Measurements from ENCODE around the gene CALML4. TPM values are rescaled to one million over a fixed set of nuclear protein-coding genes. Genes with fewer than 3 reads are reported as not detected.
"Not testable (repeated sequence)": the region's sequence is repeated elsewhere in the genome, so short reads cannot be mapped to it uniquely, and the experiment has no call there.

Gene CALML4
- total RNA-seq, 6 donors from 2014 or later, result 3.6 to 33.7 (median 7.0) TPM

- TF ChIP-seq CTCF (IDR thresholded peaks at IDR 0.05) (no peak), POLR2AphosphoS5 (IDR thresholded peaks at IDR 0.05) (no peak), EP300 (IDR thresholded peaks at IDR 0.05) (no peak), POLR2A (IDR thresholded peaks at IDR 0.05) (no peak)
- H3K27ac ChIP-seq, result no peak overlapping the region
- H3K4me3 ChIP-seq, result no peak overlapping the region
- H3K9me3 ChIP-seq, result no peaks in the 10 kb centered on the region
- 76 to 82% methylated on average over 3 to 6 of the region's 6 CpGs for WGBS, 2 donors
- H3K27me3 ChIP-seq, result no peaks in the 10 kb centered on the region
- DNase-seq, result no peak
- no peak for ATAC-seq (ENCODE audit: low FRiP score in 2 of 2)
- peaks cover 0 to 10% (median 1%) of the 10 kb centered on the region in 4 donors for H3K36me3 ChIP-seq
- H3K4me1 ChIP-seq, result peaks cover 0 to 18% (median 5%) of the 10 kb centered on the region in 4 donors
Observed at GRCh38 chr15:68214838-68215254, 9.7 kb upstream of the CALML4 start.

DNA sequence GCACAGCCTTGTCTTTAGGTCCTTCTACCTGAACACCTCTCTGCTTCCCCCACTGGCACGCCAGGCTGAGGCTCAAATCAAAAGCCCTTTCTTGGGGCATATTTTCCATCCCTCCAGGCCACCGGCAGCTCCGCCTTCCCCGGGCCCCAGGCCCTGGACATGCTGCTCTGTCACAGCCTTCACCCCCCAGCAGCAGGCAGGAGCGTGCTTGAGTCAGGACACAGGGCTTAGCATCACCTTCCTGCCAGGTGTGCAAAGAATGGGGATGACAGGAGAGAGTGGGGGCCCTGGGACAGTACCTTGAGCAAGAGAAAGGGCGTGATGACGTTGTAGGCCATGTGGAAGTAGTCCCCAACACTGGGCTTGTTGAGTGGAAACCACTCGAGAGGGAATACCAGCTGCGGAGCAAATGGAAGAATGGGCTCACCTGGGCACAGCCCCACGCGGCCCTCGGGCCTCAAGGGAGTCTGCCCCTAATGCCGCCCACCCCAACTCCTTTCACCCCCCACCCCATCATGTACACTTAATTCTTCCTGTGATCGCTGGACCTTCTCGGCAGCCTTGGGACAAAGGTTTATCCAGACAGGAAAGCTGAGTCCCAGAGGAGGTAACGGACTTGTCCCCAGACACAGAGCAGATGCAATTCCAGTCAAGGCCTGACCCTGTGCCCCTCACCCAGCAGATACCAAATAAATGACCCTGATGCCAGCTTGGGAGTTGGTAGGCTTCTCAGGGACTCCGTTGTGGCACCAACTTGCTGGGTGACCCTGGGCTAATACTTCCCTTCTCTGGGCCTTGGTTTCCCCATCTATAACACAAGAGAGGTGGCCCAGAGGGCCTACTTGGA lies 9.1 kb upstream of the CALML4 start:
- no peak for ATAC-seq (ENCODE audit: low FRiP score in 2 of 2)
- peak in 1 of 2 donors; percentile 43 for DNase-seq
- 96% methylated on average over 9 to 17 of the region's 17 CpGs for WGBS, 2 donors

GRCh38 chr15:68213491-68213845 lies 8.3 kb upstream of the CALML4 start:
- H3K36me3 ChIP-seq; DNase-seq; H3K27me3 ChIP-seq; H3K9me3 ChIP-seq; H3K27ac ChIP-seq; H3K4me3 ChIP-seq; ATAC-seq (ENCODE audit: low FRiP score in 2 of 2): not testable (repeated sequence)
- 91 to 96% methylated on average over 6 of the region's 6 CpGs for WGBS, 2 donors
- peaks cover 0 to 20% (median 5%) of the 10 kb centered on the region in 4 donors for H3K4me1 ChIP-seq

More for the DNA sequence above, 9.1 kb upstream of the CALML4 start:
- no peaks in the 10 kb centered on the region for H3K9me3 ChIP-seq
- no peak overlapping the region for H3K27ac ChIP-seq
- H3K36me3 ChIP-seq, result peaks cover 0 to 10% (median 1%) of the 10 kb centered on the region in 4 donors
- no peaks in the 10 kb centered on the region for H3K27me3 ChIP-seq
- no peak overlapping the region for H3K4me3 ChIP-seq
- H3K4me1 ChIP-seq, result peaks cover 0 to 18% (median 5%) of the 10 kb centered on the region in 4 donors
- TF ChIP-seq POLR2AphosphoS5 (IDR thresholded peaks at IDR 0.05), result no peak
- no peak for TF ChIP-seq EP300 (IDR thresholded peaks at IDR 0.05)
- no peak for TF ChIP-seq CTCF (IDR thresholded peaks at IDR 0.05)
- TF ChIP-seq POLR2A (IDR thresholded peaks at IDR 0.05), result no peak

DNA sequence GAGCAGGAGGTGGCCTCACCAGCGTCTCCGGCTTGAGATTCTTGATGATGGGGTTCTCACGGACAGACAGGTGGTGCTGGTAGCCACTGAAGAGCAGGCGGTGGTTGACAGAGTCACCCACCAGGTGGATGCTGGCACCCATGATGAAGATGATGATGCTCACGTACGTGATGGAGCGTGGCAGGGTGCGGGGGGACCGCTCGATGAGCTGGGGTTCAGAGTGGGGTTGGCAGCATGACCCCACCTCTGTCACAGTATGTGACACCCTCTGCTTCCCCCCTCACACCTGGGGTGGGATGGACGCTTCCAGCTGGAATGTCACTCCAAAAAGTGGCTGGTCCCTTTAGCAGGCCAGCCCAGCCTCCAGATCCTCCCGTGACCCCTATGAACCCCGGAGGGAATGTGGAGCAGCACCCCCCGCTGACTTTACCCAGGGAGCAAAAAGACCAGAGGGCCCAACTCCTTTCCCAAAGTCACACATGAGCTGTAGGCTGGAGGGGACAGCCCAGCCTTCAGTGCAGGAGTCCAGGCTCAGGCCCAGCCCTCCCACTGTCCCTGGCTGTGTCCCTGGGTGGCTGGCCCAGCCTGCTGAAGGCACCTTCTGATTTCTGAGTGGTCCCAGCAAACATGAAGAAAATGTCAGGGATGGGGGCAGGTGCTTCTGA lies 6.7 kb upstream of the CALML4 start:
- Histone ChIP-seq H3K27me3 (no peaks in the 10 kb centered on the region), H3K27ac (no peak overlapping the region), H3K9me3 (no peaks in the 10 kb centered on the region), H3K4me1 (peaks cover under 1 to 27% (median 5%) of the 10 kb centered on the region in 4 donors), H3K4me3 (no peak overlapping the region), H3K36me3 (no peaks in the 10 kb centered on the region)
- DNase-seq (peak; percentile 12 to 37), ATAC-seq (ENCODE audit: low FRiP score in 2 of 2) (no peak)
- TF ChIP-seq EP300 (IDR thresholded peaks at IDR 0.05), result no peak
- no peak for TF ChIP-seq POLR2A (IDR thresholded peaks at IDR 0.05)
- TF ChIP-seq POLR2AphosphoS5 (IDR thresholded peaks at IDR 0.05), result no peak
- no peak for TF ChIP-seq CTCF (IDR thresholded peaks at IDR 0.05)
- 93 to 98% methylated on average over 10 to 14 of the region's 14 CpGs for WGBS, 2 donors

DNA sequence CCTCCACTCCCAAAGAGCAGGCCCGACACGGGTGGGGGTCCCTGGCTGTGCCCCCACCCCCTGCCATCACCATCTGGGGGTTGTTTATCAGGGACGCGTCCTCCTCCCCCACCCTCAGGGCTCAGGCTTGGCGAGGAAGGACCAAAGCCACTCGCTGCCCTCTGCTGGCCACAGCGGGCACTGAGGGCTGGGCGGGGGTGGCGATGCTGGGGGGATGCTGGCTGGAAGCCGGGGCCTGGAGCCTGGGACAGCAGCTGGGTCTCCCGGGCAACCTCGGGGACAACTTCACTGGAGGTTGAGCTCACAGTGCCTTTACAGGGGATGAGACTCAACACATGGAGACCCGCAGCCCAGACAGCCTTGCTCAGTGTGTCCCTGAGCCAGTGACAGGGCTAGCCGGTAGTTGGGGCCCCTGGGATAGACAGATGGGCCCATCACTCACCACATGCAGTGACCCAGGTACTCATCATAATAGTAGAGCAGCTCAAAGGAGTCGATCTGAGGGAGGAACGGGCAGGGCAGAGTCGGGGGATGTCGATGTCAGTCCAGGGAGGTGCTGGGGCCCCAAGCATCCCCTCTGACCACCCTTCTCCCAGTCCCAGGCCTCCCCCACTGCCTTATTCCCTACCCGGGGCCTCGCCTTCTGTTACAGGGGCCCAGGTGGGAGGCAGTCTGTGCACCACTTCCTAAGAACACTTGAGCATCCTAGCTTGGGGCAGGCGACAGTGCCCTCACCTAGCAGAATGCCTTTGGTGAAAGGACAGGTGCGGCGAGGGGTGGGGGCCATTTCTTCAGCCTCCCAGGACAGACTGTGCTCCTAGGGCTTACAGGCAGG lies 5.9 kb upstream of the CALML4 start:
- Histone ChIP-seq H3K36me3 (no peaks in the 10 kb centered on the region), H3K27me3 (no peaks in the 10 kb centered on the region), H3K27ac (no peak overlapping the region), H3K4me1 (peaks cover 8 to 35% (median 9%) of the 10 kb centered on the region in 4 donors), H3K4me3 (no peak overlapping the region), H3K9me3 (no peaks in the 10 kb centered on the region)
- TF ChIP-seq POLR2A (IDR thresholded peaks at IDR 0.05) (no peak), CTCF (IDR thresholded peaks at IDR 0.05) (peak; percentile 78 to 89 (median 83))
- DNase-seq (peak; percentile 48 to 92), ATAC-seq (ENCODE audit: low FRiP score in 2 of 2) (peak; percentile 52 to 74)
- 64 to 80% methylated on average over 4 to 15 of the region's 23 CpGs for WGBS, 2 donors
